Loucy (cell line): ENCODE measurements around the gene KHDC1.
"Not testable (repeated sequence)": the region's sequence is repeated elsewhere in the genome, so short reads cannot be mapped to it uniquely, and the experiment has no call there.

Source experiments
- H2AFZ ChIP-seq: fragments of 200-600 bp; sonication (generic); 2 replicates; pipeline ENCODE4 v1.6.0; 2016; ENCODE audit warnings: antibody characterized with exemption, mild to moderate bottlenecking, low read length, moderate library complexity
- H3F3A ChIP-seq: fragments of 200-600 bp; 2 replicates; pipeline ENCODE4 v1.6.0; 2016; ENCODE audit warnings: antibody characterized with exemption, low read depth, mild to moderate bottlenecking
- H3K27me3 ChIP-seq: fragments of 200-600 bp; sonication (generic); 2 replicates; pipeline ENCODE4 v1.6.1; 2014; ENCODE audit warnings: low read length, mild to moderate bottlenecking; ENCODE audit not compliant: insufficient read depth, poor library complexity, severe bottlenecking
- H3K36me3 ChIP-seq: fragments of 200-600 bp; sonication (generic); 2 replicates; pipeline ENCODE4 v1.6.1; 2016; ENCODE audit warnings: low read length; ENCODE audit not compliant: insufficient read depth
- H3K4me1 ChIP-seq: fragments of 200-600 bp; sonication (generic); 2 replicates; pipeline ENCODE4 v1.5.1; 2014; ENCODE audit warnings: low read length, mild to moderate bottlenecking; ENCODE audit not compliant: insufficient read depth, poor library complexity, severe bottlenecking
- H3K4me2 ChIP-seq: fragments of 200-600 bp; sonication (generic); 2 replicates; pipeline ENCODE4 v1.6.0; 2014; ENCODE audit warnings: antibody characterized with exemption, low read length, low read depth, mild to moderate bottlenecking; ENCODE audit not compliant: poor library complexity, severe bottlenecking
- H3K4me3 ChIP-seq: fragments of 200-600 bp; sonication (generic); 2 replicates; pipeline ENCODE4 v1.5.1; 2014; ENCODE audit warnings: low read length, mild to moderate bottlenecking, mixed read lengths; ENCODE audit not compliant: poor library complexity, severe bottlenecking
- H3K79me2 ChIP-seq: fragments of 200-600 bp; sonication (generic); 2 replicates; pipeline ENCODE4 v1.6.1; 2014; ENCODE audit warnings: low read length; ENCODE audit not compliant: insufficient read depth
- H3K9ac ChIP-seq: fragments of 200-600 bp; sonication (generic); 2 replicates; pipeline ENCODE4 v1.6.0; 2014; ENCODE audit warnings: mild to moderate bottlenecking, low read depth, low read length, moderate library complexity; ENCODE audit not compliant: poor library complexity, severe bottlenecking
- H3K9me2 ChIP-seq: fragments of 200-600 bp; sonication (generic); replicated peaks from 2 replicates; pipeline ENCODE4 v1.6.1; 2016; ENCODE audit warnings: low read depth, low read length, mixed read lengths
- H3K9me3 ChIP-seq: fragments of 200-600 bp; sonication (generic); 2 replicates; pipeline ENCODE4 v1.6.1; 2014; ENCODE audit warnings: mild to moderate bottlenecking, antibody characterized with exemption, low read length, low read depth; ENCODE audit not compliant: insufficient read depth
- H4K20me1 ChIP-seq: fragments of 200-600 bp; sonication (generic); 2 replicates; pipeline ENCODE4 v1.6.0; 2014; ENCODE audit warnings: antibody characterized with exemption, low read length, mild to moderate bottlenecking; ENCODE audit not compliant: insufficient read depth, poor library complexity, severe bottlenecking
- EZH2phosphoT487 ChIP-seq: fragments of 200-600 bp; IDR thresholded peaks from 2 replicates; pipeline ENCODE4 v1.6.1; 2018; ENCODE audit warnings: antibody characterized with exemption, mild to moderate bottlenecking, moderate library complexity, borderline replicate concordance
- TF ChIP-seq, protein P1 (sequence below): fragments of 200-600 bp; sonication (generic); conservative IDR thresholded peaks from 2 replicates; pipeline ENCODE4 v1.5.1; 2014; ENCODE audit warnings: mild to moderate bottlenecking, antibody characterized with exemption, low read length

Gene KHDC1

GRCh38 chr6:73286752-73287151 is 23.8 kb upstream of the KHDC1 start:
- H3K4me1 ChIP-seq: no peaks in the 10 kb centered on the region
- no peak overlapping the region for H3K9ac ChIP-seq
- no peaks in the 10 kb centered on the region for H3K9me2 ChIP-seq
- H3K4me2 ChIP-seq: no peak overlapping the region
- H3K27me3 ChIP-seq: no peaks in the 10 kb centered on the region
- no peaks in the 10 kb centered on the region for H3F3A ChIP-seq
- no peaks in the 10 kb centered on the region; the same call in 1 of the 2 replicates for H3K36me3 ChIP-seq
- H3K9me3 ChIP-seq: no peaks in the 10 kb centered on the region
- H4K20me1 ChIP-seq: no peaks in the 10 kb centered on the region
- no peak for TF ChIP-seq EZH2phosphoT487
- TF ChIP-seq, protein P1, sequence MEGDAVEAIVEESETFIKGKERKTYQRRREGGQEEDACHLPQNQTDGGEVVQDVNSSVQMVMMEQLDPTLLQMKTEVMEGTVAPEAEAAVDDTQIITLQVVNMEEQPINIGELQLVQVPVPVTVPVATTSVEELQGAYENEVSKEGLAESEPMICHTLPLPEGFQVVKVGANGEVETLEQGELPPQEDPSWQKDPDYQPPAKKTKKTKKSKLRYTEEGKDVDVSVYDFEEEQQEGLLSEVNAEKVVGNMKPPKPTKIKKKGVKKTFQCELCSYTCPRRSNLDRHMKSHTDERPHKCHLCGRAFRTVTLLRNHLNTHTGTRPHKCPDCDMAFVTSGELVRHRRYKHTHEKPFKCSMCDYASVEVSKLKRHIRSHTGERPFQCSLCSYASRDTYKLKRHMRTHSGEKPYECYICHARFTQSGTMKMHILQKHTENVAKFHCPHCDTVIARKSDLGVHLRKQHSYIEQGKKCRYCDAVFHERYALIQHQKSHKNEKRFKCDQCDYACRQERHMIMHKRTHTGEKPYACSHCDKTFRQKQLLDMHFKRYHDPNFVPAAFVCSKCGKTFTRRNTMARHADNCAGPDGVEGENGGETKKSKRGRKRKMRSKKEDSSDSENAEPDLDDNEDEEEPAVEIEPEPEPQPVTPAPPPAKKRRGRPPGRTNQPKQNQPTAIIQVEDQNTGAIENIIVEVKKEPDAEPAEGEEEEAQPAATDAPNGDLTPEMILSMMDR: no peak
- H2AFZ ChIP-seq: no peak overlapping the region
- H3K4me3 ChIP-seq: no peak overlapping the region
- H3K79me2 ChIP-seq: no peaks in the 10 kb centered on the region; the same call in 1 of the 2 replicates

GRCh38 chr6:73285674-73286283 is 22.8 kb upstream of the KHDC1 start:
- no peaks in the 10 kb centered on the region; the same call in 1 of the 2 replicates for H3K36me3 ChIP-seq
- no peak overlapping the region for H3K4me2 ChIP-seq
- no peaks in the 10 kb centered on the region; the same call in 1 of the 2 replicates for H3K79me2 ChIP-seq
- H3K9me2 ChIP-seq: no peaks in the 10 kb centered on the region
- no peaks in the 10 kb centered on the region for H3K4me1 ChIP-seq
- H3K9me3 ChIP-seq: no peaks in the 10 kb centered on the region
- no peaks in the 10 kb centered on the region for H3F3A ChIP-seq
- no peak overlapping the region for H3K9ac ChIP-seq
- TF ChIP-seq, protein P1: peak; percentile 54
- TF ChIP-seq EZH2phosphoT487: no peak
- H4K20me1 ChIP-seq: no peaks in the 10 kb centered on the region
- no peak overlapping the region for H2AFZ ChIP-seq
- no peak overlapping the region for H3K4me3 ChIP-seq
- no peaks in the 10 kb centered on the region for H3K27me3 ChIP-seq

- Histone ChIP-seq H3K9ac (no peak overlapping the region), H3K4me1 (no peaks in the 10 kb centered on the region), H3K79me2 (no peaks in the 10 kb centered on the region; the same call in 1 of the 2 replicates), H4K20me1 (no peaks in the 10 kb centered on the region), H3K9me2 (no peaks in the 10 kb centered on the region), H3K9me3 (no peaks in the 10 kb centered on the region), H3K4me2 (no peak overlapping the region), H3K36me3 (no peaks in the 10 kb centered on the region; the same call in 1 of the 2 replicates), H2AFZ (no peak overlapping the region), H3K27me3 (no peaks in the 10 kb centered on the region), H3K4me3 (no peak overlapping the region), H3F3A (no peaks in the 10 kb centered on the region)
- TF ChIP-seq, protein P1: no peak
- no peak for TF ChIP-seq EZH2phosphoT487
Measured at GRCh38 chr6:73282871-73283270, 19.9 kb upstream of the KHDC1 start.

- not testable (repeated sequence) for H3K4me2 ChIP-seq, H3K27me3 ChIP-seq, H3K79me2 ChIP-seq, H2AFZ ChIP-seq, H3K36me3 ChIP-seq, H4K20me1 ChIP-seq, H3K4me3 ChIP-seq, H3K4me1 ChIP-seq, H3K9me3 ChIP-seq, H3K9me2 ChIP-seq, H3K9ac ChIP-seq, H3F3A ChIP-seq
Measured at GRCh38 chr6:73281684-73282083, 18.7 kb upstream of the KHDC1 start.

DNA sequence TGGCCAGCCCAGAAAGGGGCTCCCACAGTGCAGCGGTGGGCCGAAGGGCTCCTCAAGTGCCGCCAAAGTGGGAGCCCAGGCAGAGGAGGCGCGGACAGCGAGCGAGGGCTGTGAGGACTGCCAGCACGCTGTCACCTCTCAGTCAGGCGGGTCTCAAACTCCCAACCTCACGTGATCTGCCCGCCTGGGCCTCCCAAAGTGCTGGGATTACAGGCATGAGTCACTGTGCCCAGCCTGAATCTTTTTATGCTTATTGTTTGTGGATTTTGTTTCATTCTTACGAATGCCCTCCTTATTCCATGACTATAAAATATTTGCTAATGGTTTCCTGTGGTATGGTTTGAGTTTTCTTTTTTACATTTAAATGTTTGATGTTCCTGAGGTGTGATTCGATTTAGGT is 6.3 kb upstream of the KHDC1 start:
- H3K9me2 ChIP-seq, H3K36me3 ChIP-seq, H3K9me3 ChIP-seq, H2AFZ ChIP-seq, H3F3A ChIP-seq, H3K4me1 ChIP-seq, H3K9ac ChIP-seq, H4K20me1 ChIP-seq, H3K4me2 ChIP-seq, H3K4me3 ChIP-seq, H3K27me3 ChIP-seq: not testable (repeated sequence)
- peaks cover 22% of the 10 kb centered on the region for H3K79me2 ChIP-seq
